PC-3 (cell line): ENCODE measurements around the gene CNTD1. TPM values are rescaled to one million over a fixed set of nuclear protein-coding genes. Genes with fewer than 3 reads are reported as not detected.

ENCODE experiments used
- ATAC-seq: fragments of 200-7000 bp; cut with Tn5 transposase; 2 replicates; pipeline ENCODE4 v1.9.1; 2020; ENCODE audit warnings: mild to moderate bottlenecking, moderate library complexity
- BruUV-seq: library from RNA; stranded (reverse); fragments of 400-500 nt; replicated peaks from 2 replicates; lab custom pipeline; 2021; lab: Mats Ljungman, UMichigan
- CTCF ChIA-PET: fragments of 300-600 bp; sonication (Branson Sonifier 250); formaldehyde crosslinking; loops from one replicate; lab custom pipeline; 2022; ENCODE audit warnings: antibody characterized with exemption; lab: Charles Lee
- POLR2A ChIA-PET: fragments of 300-600 bp; sonication (Branson Sonifier 250); formaldehyde crosslinking; loops from one replicate; lab custom pipeline; 2022; ENCODE audit warnings: antibody characterized with exemption; ENCODE audit not compliant: unreplicated experiment; lab: Charles Lee
- DNase-seq: peaks from one replicate; pipeline ENCODE4 v3.0.0-alpha.2; 2015
- H2AFZ ChIP-seq: fragments of 300-600 bp; sonication (generic); 2 replicates; pipeline ENCODE4 v1.6.0; 2016; ENCODE audit warnings: antibody characterized with exemption, low read length
- H3F3A ChIP-seq: fragments of 300-600 bp; sonication (generic); one replicate; pipeline ENCODE4 v1.6.0; 2017; ENCODE audit warnings: antibody characterized with exemption, low read length, control low read depth, mild to moderate bottlenecking; ENCODE audit not compliant: unreplicated experiment
- H3K27ac ChIP-seq: fragments of 300-600 bp; sonication (generic); 2 replicates; pipeline ENCODE4 v1.5.1; 2016; ENCODE audit warnings: mild to moderate bottlenecking, low read length
- H3K27me3 ChIP-seq: fragments of 300-600 bp; sonication (generic); 2 replicates; pipeline ENCODE4 v1.6.1; 2016; ENCODE audit warnings: low read length, mixed read lengths
- H3K36me3 ChIP-seq: fragments of 300-600 bp; sonication (generic); 2 replicates; pipeline ENCODE4 v1.6.1; 2016; ENCODE audit warnings: low read depth, mixed run types, low read length, mixed read lengths
- H3K4me1 ChIP-seq: fragments of 300-600 bp; sonication (generic); 2 replicates; pipeline ENCODE4 v1.5.1; 2016; ENCODE audit warnings: low read length; ENCODE audit not compliant: insufficient read depth
- H3K4me2 ChIP-seq: fragments of 300-600 bp; sonication (generic); 2 replicates; pipeline ENCODE4 v1.6.0; 2016; ENCODE audit warnings: low read length
- H3K4me3 ChIP-seq: fragments of 300-600 bp; sonication (generic); 2 replicates; pipeline ENCODE4 v1.5.1; 2016; ENCODE audit warnings: mild to moderate bottlenecking, low read length, mixed read lengths
- H3K79me2 ChIP-seq: fragments of 300-600 bp; sonication (generic); 2 replicates; pipeline ENCODE4 v1.6.1; 2017; ENCODE audit warnings: low read length, mixed read lengths
- H3K9ac ChIP-seq: fragments of 300-600 bp; sonication (generic); 2 replicates; pipeline ENCODE4 v1.6.0; 2016; ENCODE audit warnings: mild to moderate bottlenecking, low read length
- H3K9me2 ChIP-seq: fragments of 300-600 bp; sonication (generic); replicated peaks from 2 replicates; pipeline ENCODE4 v1.6.1; 2016; ENCODE audit warnings: mixed run types, low read length, mixed read lengths
- H3K9me3 ChIP-seq: fragments of 300-600 bp; sonication (generic); 2 replicates; pipeline ENCODE4 v1.6.1; 2016; ENCODE audit warnings: low read length, mixed read lengths
- H4K20me1 ChIP-seq: fragments of 300-600 bp; sonication (generic); 2 replicates; pipeline ENCODE4 v1.6.1; 2016; ENCODE audit warnings: low read length, mixed read lengths
- CTCF ChIP-seq: fragments of 300-600 bp; sonication (generic); conservative IDR thresholded peaks from 2 replicates; pipeline ENCODE4 v1.5.1; 2017; ENCODE audit warnings: antibody characterized with exemption, low read depth, mild to moderate bottlenecking, low read length
- EZH2 ChIP-seq: fragments of 300-600 bp; sonication (generic); IDR thresholded peaks from one replicate; pipeline ENCODE4 v1.6.1; 2017; ENCODE audit warnings: antibody characterized with exemption, mild to moderate bottlenecking, low read length; ENCODE audit not compliant: unreplicated experiment
- EZH2phosphoT487 ChIP-seq: fragments of 300-600 bp; sonication (generic); IDR thresholded peaks from 2 replicates; pipeline ENCODE4 v1.6.1; 2018; ENCODE audit warnings: mild to moderate bottlenecking, antibody characterized with exemption, low read length, borderline replicate concordance
- intact Hi-C: fragments of 100-400 bp; cut with micrococcal nuclease; formaldehyde crosslinking; loops from 2 replicates; pipeline ENCODE4 v1.9.0; 2023
- total RNA-seq: library from RNA; depleted of rRNA; stranded (reverse); fragments of >200 nt; gene quantifications from 2 replicates; pipeline ENCODE4 v1.2.3, GENCODE V29; 2014

CNTD1 gene
- total RNA-seq, 1 experiment from 2014 or later: not detected

- Histone ChIP-seq H3K9me3 (no peaks in the 10 kb centered on the region), H3K9ac (no peak overlapping the region), H3K4me1 (peaks cover 8% of the 10 kb centered on the region), H2AFZ (no peak overlapping the region), H3K36me3 (peaks cover 22% of the 10 kb centered on the region), H3K27ac (no peak overlapping the region), H4K20me1 (no peaks in the 10 kb centered on the region), H3K9me2 (no peaks in the 10 kb centered on the region), H3K27me3 (no peaks in the 10 kb centered on the region), H3K4me2 (no peak overlapping the region), H3K79me2 (no peaks in the 10 kb centered on the region), H3F3A (no peaks in the 10 kb centered on the region), H3K4me3 (no peak overlapping the region)
- POLR2A ChIA-PET: no interaction called here
- no TSS peak for BruUV-seq
- ATAC-seq (no peak), DNase-seq (no peak)
- CTCF ChIA-PET: interaction anchor here (1.4 kb wide), 1 partner anchor 81 kb away, joined by 8 read pairs; no protein-coding TSS in a partner anchor
- intact Hi-C loops: loop anchor here (5.0 kb wide), 1 partner anchor 149 kb away; the partner anchor contains the start of gene RPL27
- TF ChIP-seq EZH2: no peak
- TF ChIP-seq CTCF: no peak
- no peak for TF ChIP-seq EZH2phosphoT487
Measured at GRCh38 chr17:42848093-42848492, 49.4 kb downstream of the CNTD1 start.

- intact Hi-C loops: loop anchor here (5.0 kb wide), 1 partner anchor 148 kb away; the partner anchor contains the start of gene RPL27
Measured at GRCh38 chr17:42849031-42849430, 50.4 kb downstream of the CNTD1 start.

More at GRCh38 chr17:42849031-42849430, 50.4 kb downstream of the CNTD1 start:
- CTCF ChIA-PET: no interaction called here
- DNase-seq: no peak
- Histone ChIP-seq H3K79me2 (no peaks in the 10 kb centered on the region), H4K20me1 (no peaks in the 10 kb centered on the region), H3K9me2 (no peaks in the 10 kb centered on the region), H3K27me3 (no peaks in the 10 kb centered on the region), H3K27ac (no peak overlapping the region), H3K4me2 (no peak overlapping the region), H3K4me1 (peaks cover 8% of the 10 kb centered on the region), H2AFZ (no peak overlapping the region), H3K36me3 (peaks cover 12% of the 10 kb centered on the region; the same call in 1 of the 2 replicates), H3K4me3 (no peak overlapping the region), H3K9ac (no peak overlapping the region), H3K9me3 (no peaks in the 10 kb centered on the region), H3F3A (no peaks in the 10 kb centered on the region)
- ATAC-seq: no peak
- no TSS peak for BruUV-seq
- TF ChIP-seq CTCF (no peak), EZH2 (no peak), EZH2phosphoT487 (no peak)
- POLR2A ChIA-PET: no interaction called here
